ENCODE measurements around the gene NDUFS2.

NDUFS2 gene

GRCh38 chr1:161207173-161207572, 5.0 kb downstream of the NDUFS2 start:
- Histone ChIP-seq H3K36me3 (peaks cover 60% of the 10 kb centered on the region), H3K4me1 (no peaks in the 10 kb centered on the region), H3K27me3 (no peaks in the 10 kb centered on the region), H3K9me3 (no peaks in the 10 kb centered on the region), H3K4me3 (ENCODE audit: low read depth, low read length) (no peak overlapping the region)
- DNase-seq = no peak
- TF ChIP-seq, protein P1, sequence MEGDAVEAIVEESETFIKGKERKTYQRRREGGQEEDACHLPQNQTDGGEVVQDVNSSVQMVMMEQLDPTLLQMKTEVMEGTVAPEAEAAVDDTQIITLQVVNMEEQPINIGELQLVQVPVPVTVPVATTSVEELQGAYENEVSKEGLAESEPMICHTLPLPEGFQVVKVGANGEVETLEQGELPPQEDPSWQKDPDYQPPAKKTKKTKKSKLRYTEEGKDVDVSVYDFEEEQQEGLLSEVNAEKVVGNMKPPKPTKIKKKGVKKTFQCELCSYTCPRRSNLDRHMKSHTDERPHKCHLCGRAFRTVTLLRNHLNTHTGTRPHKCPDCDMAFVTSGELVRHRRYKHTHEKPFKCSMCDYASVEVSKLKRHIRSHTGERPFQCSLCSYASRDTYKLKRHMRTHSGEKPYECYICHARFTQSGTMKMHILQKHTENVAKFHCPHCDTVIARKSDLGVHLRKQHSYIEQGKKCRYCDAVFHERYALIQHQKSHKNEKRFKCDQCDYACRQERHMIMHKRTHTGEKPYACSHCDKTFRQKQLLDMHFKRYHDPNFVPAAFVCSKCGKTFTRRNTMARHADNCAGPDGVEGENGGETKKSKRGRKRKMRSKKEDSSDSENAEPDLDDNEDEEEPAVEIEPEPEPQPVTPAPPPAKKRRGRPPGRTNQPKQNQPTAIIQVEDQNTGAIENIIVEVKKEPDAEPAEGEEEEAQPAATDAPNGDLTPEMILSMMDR (IDR thresholded peaks at IDR 0.05; ENCODE audit: low read depth, low read length) = no peak

DNA sequence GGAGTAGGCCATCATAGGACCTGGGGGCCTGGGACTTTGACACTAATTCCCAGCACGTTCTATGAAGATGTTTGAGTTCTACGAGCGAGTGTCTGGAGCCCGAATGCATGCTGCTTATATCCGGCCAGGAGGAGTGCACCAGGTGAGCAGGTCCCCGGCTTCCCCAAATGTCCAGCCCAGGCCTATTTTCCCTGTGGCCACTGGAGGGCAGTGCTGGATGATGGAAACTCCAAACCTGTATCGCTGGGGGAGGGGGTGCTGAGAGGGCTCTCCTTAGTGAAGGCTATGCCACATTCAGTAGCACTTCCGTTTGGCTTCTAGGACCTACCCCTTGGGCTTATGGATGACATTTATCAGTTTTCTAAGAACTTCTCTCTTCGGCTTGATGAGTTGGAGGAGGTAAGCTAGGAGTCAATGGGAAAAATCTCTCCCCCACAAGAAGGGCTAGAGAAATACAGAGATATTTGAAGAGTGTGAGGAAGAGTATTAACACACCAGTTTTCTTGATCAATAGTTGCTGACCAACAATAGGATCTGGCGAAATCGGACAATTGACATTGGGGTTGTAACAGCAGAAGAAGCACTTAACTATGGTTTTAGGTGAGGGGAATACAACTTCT, 7.7 kb downstream of the NDUFS2 start:
- TF ChIP-seq, protein P1 (IDR thresholded peaks at IDR 0.05; ENCODE audit: low read depth, low read length) = peak; percentile 97
- H3K27me3 ChIP-seq = no peaks in the 10 kb centered on the region
- peak; percentile 90 for DNase-seq
- no peaks in the 10 kb centered on the region for H3K9me3 ChIP-seq
- H3K36me3 ChIP-seq = peaks cover 78% of the 10 kb centered on the region
- H3K4me3 ChIP-seq (ENCODE audit: low read depth, low read length) = no peak overlapping the region
- no peaks in the 10 kb centered on the region for H3K4me1 ChIP-seq

DNA sequence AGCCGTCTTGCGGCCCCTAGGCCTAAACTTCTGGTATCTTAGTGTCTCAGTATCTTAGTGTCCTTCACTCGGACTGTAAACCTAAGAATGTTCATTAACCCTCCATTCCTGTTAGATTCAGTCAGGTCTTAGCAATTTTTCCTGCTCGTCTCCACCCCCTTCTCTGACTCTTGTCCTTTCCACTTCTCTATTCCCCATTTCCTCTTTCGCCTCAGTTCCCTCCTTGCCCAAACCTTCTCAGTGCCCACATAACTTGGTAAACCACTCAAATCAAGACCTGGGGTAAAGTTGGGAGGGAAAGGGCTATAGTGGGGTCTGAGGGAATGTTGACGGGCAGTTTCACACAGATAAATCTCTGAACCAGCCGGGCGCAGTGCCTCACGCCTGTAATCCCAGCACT, 12.2 kb downstream of the NDUFS2 start:
- Histone ChIP-seq H3K36me3 (peaks cover 49% of the 10 kb centered on the region), H3K4me3 (ENCODE audit: low read depth, low read length) (no peak overlapping the region), H3K9me3 (no peaks in the 10 kb centered on the region), H3K27me3 (no peaks in the 10 kb centered on the region), H3K4me1 (no peaks in the 10 kb centered on the region)
- TF ChIP-seq, protein P1 (IDR thresholded peaks at IDR 0.05; ENCODE audit: low read depth, low read length) = no peak
- no peak for DNase-seq

DNA sequence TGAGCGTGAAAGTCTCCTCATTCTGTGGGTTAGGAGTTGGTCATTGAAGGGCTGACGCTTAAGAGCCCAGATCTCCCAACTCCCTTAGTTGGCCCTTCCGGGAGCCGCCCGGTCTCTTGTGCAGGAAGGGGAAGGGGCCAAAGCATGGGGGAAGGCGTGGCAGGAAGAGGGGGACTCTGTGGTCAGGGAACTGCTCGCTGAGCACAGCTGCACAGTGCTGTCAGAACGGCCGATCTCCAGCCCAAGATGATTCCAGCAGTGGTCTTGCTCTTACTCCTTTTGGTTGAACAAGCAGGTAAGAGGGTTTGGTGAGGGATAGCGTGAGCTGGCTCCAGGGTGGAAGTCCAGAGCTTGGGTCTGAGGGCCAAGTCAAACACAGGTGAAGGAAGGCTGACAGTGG, 12.9 kb downstream of the NDUFS2 start, which contains the start of gene FCER1G:
TSS of gene FCER1G (plus strand) at position 220 of the 400 bp plus-strand sequence. CDS start at position 247, 27 bp downstream.
- no peaks in the 10 kb centered on the region for H3K9me3 ChIP-seq
- DNase-seq = no peak
- peaks cover 42% of the 10 kb centered on the region for H3K36me3 ChIP-seq
- TF ChIP-seq, protein P1 (IDR thresholded peaks at IDR 0.05; ENCODE audit: low read depth, low read length) = no peak
- H3K4me1 ChIP-seq = no peaks in the 10 kb centered on the region
- H3K27me3 ChIP-seq = no peaks in the 10 kb centered on the region
- H3K4me3 ChIP-seq (ENCODE audit: low read depth, low read length) = no peak within 1 kb of the TSS

DNA sequence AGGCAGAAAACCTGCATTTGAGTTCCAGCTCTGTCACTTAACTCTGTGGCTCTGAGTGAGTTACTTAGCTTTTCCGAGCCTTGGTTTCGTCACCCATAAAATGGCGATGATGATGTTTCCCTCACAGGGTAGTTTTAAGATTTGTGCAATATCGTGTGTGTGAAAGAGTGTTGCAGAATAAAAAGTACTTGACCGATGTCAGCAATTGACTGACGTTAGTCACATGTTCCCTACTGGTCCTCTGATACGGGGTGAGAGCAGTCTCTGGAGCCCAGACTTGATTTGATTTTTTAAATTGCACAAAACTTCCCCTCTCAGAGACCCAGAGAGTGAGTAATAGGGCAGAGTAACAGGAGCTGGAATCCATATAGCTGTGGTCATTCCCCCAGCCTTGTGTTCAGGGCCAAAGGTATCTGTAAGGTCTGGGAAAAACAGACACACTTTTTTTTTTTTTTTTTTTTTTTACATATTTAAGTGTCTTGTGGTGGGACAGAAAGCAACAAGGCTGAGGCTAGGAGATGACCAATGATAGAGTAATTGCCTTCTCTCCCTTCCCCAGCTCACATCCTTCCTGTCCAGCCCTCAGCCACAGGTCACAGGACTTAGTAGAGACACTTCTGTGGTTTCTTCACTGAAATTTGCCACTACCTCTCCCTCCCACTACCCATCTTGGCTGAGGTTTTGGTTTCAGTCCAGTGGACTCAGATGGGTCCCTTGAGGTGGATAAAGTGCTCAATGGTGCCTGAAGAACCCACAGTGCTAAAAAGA, 15.0 kb downstream of the NDUFS2 start:
- DNase-seq = no peak
- H3K4me1 ChIP-seq = no peaks in the 10 kb centered on the region

More for the DNA sequence above, 15.0 kb downstream of the NDUFS2 start:
- H3K36me3 ChIP-seq = peaks cover 22% of the 10 kb centered on the region
- TF ChIP-seq, protein P1 (IDR thresholded peaks at IDR 0.05; ENCODE audit: low read depth, low read length) = no peak
- no peaks in the 10 kb centered on the region for H3K27me3 ChIP-seq
- H3K4me3 ChIP-seq (ENCODE audit: low read depth, low read length) = no peak overlapping the region
- H3K9me3 ChIP-seq = no peaks in the 10 kb centered on the region

All from BE2C (cell line).